HG03103 (cell line): ENCODE results near the gene SNX33.
"Not testable (repeated sequence)": the region's sequence is repeated elsewhere in the genome, so short reads cannot be mapped to it uniquely, and the experiment has no call there.

Experiments used
- ATAC-seq: cut with Tn5 transposase; IDR thresholded peaks from one replicate; pipeline ENCODE4 v1.9.1; 2021; ENCODE audit warnings: low read depth; ENCODE audit not compliant: unreplicated experiment

Gene SNX33

DNA sequence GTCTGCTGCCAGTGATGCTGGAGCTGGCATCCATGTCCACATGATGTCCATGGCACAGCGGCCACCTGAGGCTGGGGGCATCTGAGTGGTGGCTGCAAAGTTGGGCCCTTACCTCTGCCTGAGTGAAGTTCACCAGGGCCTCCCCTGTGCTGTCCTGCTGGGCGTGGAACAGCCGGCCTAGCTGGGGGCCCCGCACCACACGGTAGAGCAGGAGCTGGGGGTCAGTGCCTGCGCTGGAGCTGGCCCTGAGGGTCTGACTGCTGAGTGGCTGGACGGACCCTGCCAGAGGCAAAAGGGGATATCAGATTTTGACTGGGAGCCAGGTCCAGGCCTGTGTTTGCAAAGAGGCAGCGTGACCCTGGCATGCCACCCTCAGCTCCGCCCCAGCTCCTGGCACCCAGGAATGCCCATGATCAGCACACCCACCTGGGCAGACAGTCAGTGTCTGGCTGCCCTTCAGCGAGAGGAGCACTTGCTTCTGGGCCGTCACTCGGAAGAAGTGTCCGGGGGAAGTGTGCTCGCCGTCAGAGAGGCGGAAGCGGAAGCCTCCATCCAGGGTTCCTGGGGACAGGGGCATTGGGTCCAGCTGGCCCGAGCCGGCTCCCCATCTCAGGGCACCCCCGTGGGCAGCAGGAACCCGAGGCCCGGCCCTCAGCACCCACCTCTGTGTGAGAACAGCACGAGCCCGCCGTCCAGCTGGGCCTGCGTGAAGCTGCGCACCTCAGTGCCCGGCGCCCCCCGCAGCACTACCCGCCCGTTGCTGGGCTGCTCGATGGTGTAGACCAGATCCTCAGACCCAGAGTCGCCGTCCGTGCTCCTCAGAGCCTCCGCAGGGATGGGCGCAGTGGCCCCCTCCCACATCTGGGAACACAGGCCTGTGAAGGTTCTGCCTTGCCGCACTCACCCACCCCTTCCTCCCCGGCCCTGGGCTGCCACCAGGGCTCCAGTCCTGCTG is 34.7 kb downstream of the SNX33 start:
- no peak for ATAC-seq

DNA sequence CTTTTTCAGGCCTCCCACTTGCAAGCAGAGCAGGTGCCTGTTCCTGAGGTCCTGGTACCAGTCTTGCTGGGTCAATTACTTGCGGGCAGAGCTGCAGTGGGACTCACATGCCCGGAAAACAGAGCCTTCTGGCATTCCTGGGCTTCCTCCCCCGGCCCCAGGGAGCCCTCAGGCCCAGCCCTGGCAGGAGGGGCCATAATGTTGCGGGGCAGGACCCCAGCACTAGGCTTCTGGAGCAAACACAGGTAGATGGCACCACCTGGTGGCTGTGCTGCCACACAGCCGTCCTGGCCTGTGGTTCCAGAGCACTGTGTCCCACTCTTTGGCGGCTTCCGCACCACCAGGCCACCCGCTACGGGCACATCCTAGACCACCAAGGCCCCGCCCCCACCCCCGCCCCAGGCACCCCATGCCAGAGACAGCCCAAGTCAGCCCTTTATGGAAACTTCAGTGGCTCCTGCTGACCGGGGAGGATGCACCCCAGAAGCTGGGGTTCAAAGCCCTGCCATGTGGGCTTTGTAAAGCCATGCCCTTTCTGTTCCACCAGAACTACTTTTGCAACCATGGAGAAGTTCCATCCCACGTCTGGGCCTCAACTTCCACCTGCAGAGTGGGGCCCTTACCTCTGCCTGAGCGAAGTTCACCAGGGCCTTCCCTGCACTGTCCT is 36.1 kb downstream of the SNX33 start:
- ATAC-seq, result not testable (repeated sequence)

DNA sequence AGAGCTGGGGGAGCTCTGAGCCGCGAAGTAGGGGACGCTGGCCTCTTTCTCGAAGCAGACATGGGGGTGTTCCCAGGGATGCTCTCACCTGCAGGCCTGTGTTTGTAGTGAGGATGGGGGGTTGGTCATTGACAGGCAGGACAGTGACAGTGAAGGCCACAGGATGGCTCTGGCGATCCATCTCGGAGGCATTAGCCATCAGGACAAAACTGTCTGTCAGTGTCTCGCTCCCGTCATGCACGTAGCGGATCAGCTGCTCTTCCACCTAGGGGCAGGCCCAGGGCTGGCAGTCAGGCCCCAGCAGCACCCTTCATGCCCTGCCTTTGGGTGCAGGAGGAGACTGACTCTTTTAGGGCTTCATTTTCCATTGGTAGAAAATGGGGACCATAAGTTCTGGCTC is 36.9 kb downstream of the SNX33 start:
- no peak for ATAC-seq

DNA sequence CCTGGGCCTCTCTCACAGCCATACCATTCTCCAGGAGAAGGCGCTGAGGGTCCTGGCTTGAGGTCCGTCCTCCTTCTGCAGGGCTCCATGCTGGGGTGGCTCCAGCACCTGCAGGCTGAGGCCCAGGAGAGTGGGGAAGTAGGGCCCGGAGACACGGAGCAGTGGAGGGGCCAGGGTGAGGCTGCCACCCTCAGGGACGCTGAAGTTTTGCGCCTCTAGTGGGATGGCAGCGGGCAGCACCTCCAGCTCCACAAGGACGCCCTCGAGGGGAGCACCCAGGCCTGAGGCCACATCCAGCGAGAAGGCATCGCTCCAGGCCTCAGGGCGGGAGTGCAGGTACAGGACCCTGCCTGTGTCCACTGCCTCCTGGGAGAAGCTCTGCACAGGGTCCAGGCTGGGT is 37.5 kb downstream of the SNX33 start:
- no peak for ATAC-seq

DNA sequence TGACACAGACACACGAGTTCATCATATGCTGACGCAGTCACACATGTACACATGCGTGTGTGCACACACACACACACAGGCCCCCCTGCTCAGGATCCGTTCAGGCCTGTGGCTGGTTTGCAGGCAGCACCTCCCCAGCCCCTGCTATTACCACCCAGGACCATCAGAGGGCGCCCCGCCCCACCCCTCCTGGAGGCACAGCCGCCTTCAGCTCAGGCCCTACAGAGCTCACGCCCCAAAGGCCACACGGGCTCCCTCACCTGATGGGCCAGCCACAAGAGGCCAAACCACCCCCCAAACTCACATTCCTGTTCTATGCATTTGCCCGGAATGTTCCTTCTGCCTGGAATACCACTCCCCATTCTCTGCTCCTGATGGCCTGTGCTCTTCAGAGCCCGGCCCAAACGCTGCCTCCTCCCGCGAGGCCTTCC is 38.5 kb downstream of the SNX33 start:
- not testable (repeated sequence) for ATAC-seq

DNA sequence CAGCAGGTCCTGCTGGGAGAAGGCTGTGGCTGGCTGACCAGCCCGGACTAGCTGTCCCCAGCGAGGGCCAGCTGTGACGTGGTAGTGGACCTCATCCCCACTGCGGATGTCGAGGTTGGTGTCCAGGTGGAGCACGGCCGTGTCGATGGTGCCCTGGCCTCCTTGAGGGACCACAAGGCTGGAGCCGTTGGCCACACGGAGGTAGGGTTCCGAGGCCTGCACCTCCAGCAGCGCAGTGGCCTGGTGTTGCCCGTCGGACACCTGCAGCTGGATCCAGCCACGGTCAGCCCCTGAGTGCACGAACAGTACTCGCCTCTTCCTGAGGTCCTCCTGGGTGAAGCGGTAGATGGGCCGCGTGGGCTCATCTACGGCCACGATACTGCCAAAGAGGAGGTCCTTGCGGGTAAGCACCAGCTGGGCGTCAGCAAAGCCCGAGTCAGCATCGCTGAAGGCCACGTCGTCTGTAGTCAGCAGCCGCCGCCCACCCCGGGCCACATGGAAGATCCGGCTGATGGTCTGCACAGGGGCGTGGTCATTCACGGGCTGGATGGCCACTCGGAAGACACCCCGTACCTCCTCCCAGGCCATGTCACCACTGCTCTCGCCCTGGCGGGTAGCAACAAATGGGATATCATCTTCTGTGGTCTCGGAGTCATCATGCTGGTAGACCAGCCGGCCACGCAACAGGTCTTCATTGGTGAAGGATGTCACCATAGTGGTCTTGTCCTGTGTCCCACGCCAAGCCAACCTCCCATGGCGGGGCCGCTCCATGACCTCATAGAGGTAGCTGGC is 40.0 kb downstream of the SNX33 start:
- ATAC-seq, result no peak

DNA sequence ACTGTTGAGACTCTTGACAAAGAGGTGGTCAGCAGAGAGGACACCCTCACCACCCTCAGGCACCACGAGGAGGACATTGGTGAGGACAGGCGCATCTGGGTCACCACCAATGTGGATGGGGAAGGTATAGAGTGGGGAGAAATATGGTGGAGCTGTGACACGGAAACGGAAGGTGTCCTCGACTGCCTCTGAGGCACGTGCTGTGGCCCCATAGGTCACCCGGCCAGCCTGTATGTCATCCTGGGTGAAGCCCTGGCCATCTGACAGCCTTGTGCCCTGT is 40.5 kb downstream of the SNX33 start:
- ATAC-seq, result no peak

DNA sequence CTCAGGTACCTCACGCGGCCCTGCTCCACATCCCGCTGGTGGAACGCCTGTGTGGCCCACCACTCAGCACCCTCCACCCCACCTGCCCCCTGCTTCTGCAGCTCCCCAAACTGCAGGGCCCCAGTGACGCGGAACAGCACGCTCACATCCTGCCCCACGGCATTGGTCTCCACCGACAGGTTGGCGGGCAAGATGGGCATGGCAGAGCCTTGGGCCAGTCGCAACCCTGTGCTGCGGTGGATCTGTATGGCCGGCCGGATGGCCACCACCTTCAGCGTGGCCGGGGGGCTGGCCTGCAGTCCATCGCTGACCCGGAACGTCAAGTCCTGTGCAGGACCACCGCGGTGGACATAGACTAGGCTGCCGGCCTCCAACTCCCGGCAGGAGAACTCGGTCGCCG is 41.1 kb downstream of the SNX33 start:
- ATAC-seq, result no peak

DNA sequence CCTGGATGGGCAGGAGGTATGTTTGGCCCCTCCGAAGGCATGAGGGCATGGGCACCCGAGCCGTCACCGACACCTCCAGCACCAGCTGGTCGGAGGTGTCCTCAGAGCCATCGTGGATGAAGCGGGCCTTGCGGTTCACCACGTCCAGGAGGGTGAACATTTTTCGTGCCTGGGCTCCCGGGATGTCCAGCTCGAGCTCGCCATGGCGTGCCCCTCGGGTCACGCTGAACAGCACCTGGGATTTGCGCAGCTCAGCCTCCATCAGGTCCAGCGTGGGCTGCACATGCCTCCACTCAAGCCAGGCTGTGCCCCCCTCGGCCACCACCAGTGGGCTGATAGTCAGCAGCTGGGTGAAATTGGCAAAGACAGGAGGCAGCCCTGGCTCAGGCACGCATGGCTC is 41.7 kb downstream of the SNX33 start:
- ATAC-seq, result not testable (repeated sequence)

DNA sequence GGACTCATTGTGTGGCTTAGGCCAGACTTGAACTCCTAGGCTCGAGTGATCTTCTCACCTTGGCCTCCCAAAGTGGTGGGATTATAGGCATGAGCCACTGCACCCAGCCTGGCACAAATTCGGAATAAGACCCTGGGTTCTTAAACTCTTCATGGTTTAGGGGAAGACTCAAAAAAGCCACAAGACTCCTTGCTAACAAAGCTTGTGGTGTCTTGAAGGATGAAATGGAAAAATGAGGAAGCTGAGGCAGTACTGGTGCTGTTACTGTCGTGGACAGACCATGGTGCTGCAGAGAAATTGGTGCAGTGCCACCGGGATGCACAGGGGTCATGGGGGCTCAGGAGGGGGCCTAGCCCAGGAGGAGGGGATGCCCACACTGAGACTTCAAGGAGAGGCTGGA is 44.6 kb downstream of the SNX33 start:
- ATAC-seq, result not testable (repeated sequence)

DNA sequence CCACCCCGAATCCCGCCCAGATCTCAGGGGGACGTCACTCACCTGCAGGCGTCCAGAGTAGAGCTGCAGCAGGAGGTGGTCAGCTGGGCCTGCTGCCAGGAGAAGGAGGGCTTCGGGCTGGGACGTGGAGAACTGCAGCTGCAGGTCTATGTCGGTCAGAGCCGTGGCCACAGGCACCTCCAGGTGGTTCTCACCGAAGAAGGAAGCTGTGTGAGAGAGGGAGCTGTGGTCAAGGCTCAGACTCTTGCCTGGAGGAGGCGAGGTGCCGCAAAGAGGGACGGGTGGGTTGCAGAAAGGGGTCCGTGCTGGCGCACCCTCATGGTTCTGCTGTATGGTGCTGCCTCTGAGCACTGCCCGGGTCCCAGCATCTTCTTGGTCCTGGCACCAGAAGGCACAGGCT is 45.3 kb downstream of the SNX33 start:
- ATAC-seq, result not testable (repeated sequence)

DNA sequence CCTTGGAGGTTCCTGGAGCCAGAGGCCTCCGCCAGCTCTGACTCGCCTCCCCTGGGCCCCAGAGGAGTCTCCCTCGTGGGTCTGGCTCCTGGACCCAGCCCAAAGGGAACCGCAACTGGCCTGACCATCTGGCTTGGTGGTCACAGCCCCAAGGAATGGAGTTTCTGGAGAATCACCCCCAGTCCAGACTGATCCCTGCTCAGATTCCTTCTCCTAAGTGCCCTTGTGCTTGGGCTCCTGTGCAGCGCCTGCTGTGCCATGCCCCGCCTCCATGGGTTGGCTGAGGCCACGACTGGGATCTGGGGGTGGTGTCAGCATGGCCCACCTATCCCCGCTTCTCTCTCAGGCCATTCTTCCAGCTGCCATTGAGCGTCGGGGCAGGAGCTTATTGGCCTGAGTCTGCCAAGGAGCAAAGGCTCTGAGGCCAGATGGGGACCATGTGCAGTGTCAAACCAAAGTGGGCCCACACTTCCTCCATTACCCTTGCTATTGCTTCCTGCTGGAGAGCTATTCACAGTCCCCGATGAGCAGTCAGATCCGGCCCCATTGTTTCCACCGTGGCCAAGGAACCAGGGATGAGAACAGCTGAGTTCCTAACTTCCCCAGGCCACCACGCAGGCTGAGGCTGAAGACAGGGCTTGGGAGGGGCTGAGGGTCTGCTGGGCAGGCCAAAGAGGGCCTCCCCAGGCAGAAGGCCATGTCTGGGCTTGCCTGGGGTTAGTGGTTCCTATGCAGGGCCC is 46.0 kb downstream of the SNX33 start:
- ATAC-seq, result no peak

DNA sequence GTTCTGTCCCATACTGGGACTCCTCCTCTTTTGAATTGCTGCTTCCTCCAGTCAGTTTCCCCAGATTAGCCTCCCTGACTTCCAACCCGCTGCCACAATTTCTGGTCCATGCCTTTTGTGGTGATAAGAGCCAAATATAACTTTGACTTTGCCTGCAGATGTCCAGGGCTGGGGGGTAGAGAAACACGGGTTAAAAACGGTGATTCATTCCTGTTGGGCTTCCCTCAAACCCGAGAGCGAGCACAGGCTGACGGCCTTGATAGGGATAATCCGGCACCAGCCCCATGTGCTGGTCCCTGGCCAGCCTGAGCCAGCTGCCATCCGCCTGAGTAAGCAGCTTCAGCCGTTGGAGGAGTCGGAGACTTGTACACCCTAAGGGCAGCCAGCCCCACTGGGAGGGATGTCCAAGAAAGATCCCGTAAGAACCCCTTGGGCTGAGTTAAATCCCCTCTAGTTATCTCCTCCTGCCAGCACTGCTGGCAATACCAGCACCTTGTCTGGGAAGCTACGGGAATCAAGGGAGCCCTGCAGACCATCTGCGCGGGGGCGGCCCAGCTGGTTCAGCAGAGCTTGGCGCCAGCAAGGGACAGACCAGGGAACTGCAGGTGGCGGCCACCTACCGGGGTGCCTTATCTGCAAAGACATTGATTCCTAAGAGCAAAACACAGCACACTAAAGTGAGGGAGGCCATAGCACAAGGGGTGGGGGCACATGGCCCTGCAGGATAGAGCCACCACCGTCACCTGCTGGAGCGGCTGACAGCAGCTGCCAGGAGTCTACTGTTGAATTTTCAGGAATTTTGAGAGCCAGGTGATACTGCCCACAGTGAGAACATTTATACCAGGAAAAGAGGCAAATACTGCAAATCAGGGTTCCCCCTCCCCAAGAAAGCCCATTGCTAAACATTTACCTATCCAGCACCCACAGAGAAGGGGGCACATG is 46.8 kb downstream of the SNX33 start:
- ATAC-seq, result no peak

DNA sequence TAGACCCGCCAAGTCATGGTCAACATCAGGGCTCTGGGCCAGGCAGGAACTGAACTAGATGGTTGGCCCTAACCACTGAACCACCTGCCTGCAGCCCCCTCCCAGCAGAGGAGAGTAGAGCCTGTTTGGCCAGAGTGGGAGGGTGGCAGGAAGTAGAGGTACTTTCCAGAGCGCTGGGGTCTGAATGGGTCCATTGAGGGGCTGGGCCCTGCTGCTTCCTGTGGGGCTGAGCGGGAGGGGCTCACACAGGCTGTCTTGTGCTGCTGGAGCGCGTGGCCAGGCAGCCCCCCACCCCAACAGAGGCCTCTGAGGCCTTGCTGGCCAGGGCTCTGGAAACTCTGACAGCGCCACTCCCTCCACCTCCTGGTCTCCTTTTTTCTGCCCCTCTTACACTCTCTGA is 47.5 kb downstream of the SNX33 start:
- no peak for ATAC-seq

DNA sequence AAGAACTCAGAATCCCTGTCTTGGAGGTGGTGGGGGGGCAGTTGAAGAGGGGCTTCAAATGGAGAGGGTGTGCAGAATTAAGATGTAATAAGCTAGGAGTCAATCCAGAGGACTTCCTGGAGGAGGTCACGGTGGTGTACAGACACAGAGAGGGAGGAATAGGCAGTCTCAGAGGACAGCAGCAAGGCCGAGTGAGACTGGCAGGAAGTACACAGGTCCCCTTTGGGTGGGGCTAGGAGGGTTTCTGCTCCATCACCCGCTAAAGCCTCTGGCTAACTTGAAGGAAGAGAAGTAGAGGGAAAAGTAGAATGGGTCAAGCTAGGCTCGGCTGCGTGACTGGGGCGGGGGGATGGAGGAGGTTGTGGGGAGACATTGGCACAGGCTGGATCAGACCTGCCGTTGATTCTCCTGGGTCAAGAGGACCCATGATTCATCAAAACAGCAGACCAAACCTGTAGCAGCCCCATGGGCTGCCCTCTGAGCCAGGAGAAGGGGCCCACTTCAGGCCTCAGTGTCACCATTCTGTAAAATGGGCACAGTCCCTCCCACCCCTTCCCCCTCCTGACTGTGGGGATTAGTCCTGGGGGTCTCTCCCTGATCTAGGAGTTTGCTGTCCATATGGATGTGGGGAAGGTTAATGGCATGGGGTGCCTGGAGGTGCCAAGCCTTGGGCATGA is 48.1 kb downstream of the SNX33 start:
- no peak for ATAC-seq

DNA sequence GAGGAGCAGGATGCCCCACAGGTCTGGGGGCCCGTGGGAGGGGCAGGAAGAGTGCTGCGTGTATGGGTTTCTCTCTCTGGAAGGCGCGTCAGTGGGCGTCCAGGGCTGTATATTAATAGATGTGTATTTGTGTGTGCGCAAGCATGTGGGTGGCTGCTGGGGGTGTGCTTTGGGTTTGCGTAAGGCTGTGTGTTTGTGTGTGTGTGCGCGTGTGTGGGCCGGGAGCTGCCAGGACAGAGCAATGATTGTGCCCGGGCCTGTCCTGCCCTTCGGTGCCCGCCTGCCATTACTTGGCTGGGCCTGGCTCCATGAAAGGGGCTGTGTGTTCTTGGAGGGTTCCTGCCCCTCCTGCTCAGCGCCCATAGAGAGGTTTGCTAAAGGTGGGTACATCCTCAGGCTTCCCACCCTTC is 48.6 kb downstream of the SNX33 start:
- ATAC-seq, result no peak

DNA sequence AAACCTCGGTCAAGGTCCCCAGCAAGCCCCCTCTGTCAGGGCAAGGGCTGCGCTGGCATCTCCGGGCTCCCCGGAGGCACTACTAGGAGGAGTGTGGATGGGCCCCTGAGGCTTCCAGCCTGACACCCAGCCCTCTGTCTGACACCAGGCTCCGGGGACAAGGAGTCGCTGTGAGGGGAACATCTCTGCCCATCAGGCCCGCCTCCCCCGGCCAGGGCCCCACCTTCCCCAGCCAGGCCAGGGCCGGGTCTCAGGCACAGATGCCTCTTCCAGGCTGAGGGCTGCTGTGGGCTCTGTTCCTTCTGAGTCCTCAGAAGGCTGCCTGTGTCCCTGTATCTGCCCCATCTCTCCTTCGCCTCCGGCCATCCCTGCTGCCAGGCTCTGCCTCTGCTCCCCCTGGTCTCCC is 49.1 kb downstream of the SNX33 start:
- no peak for ATAC-seq

DNA sequence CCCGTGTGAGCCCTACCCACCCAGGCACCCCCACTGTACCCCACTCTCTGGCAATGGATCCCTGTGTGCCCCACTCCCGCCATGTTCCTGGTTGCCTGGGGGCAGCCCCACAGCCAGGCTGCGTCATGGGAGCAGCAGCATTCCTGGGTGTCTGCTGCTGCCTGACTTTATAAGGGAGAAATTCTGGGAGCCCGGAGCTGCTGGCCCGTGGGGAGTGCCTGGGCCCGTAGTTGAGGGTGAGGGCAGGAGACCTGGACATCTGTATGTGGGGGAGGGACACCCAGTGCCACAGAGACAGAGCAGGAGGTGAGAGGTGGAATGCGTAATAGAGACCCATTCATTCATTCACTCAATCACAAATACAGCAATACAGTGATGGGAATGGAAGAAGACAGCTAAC is 49.8 kb downstream of the SNX33 start:
- no peak for ATAC-seq
